GM21423 (cell line): ENCODE measurements around the gene USP5.
A peak's percentile ranks its signal among the peaks of the same experiment; 100 is the strongest.

Experiments used
- ATAC-seq: cut with Tn5 transposase; IDR thresholded peaks from one replicate; pipeline ENCODE4 v1.9.1; 2021; ENCODE audit warnings: mild to moderate bottlenecking, moderate library complexity; ENCODE audit not compliant: unreplicated experiment

USP5 gene

DNA sequence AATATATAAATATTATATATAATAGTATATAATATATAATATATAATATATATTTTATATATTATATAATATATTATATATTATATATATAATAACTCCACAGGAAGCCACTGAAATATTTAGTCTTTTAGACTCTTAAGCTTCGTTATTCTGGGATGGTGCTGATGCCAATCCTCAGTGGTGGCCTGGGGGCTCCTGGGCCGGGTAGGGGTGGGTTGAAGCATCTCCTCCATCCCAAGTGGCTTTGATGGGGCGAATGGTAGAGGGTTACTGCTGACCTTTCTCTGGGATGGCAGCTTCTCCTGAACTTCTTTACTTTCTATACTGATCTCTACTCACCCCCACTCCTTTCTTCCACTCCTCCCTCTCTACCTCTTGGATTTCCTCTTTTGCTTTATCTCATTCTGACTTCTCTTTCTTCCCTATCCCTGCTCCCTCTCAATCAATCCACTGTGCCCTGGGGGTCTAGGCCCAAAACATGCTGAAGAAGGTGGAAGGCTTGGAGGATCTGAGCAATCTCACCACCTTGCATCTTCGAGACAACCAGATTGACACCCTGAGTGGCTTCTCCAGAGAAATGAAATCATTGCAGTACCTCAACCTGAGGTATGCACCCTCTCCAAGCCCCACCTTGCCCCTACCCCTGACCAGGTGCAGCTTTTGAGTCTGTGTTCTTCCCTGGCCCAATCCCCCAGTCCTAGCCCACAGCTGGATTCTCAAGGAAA is 57.6 kb downstream of the USP5 start:
- ATAC-seq = no peak

DNA sequence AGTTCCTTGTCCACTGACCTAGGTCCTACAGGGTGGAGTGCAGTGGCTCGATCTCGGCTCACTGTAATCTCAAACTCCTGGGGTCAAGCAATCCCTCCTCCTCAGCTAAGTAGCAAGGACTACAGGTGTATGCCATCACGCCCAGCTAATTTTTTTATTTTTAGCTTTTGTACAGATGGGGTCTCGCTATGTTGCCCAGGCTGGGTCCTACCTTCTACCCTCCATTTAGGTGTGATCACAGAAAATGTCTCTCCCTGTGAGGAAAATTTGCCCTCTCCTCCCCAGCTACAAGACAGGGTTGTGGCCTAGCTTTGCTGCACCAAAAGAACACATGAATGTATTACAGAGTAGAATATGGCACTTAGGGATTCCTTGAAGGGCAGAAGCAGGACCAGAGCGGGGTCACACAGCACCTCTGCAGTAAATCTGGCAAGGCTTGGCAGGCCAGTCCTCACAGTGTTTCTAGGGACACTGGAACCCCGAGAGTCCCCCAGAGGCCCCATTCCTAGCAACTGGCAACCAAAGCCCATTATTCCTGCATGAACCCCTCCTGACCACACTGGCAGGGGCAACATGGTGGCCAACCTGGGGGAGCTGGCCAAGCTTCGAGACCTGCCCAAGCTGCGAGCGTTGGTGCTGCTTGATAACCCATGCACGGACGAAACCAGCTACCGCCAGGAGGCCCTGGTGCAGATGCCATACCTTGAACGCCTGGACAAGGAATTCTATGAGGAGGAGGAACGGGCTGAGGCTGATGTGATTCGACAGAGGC is 60.4 kb downstream of the USP5 start:
- ATAC-seq = no peak

DNA sequence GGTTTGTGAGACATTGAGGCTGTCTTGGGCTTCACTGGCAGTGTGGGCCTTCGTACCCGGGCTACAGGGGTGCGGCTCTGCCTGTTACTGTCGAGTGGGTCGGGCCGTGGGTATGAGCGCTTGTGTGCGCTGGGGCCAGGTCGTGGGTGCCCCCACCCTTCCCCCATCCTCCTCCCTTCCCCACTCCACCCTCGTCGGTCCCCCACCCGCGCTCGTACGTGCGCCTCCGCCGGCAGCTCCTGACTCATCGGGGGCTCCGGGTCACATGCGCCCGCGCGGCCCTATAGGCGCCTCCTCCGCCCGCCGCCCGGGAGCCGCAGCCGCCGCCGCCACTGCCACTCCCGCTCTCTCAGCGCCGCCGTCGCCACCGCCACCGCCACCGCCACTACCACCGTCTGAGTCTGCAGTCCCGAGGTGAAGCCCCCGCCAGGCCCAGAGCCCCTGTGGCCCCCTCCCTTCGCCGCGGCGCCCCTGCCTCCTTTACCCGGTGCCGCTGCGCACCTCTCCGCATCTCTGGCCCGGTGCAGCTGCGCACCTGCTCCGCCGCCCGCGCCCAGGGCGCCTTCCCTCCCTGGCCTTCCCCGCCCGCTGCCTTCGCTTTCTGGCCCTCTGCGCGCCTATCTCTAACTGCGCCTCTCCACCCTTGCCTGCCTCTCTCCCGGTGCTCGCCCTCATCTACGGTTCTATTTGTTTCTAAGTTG is 62.4 kb downstream of the USP5 start, which contains the start of gene ENO2:
Gene ENO2 (plus strand): TSS at position 335 of the 701 bp plus-strand sequence. CDS start 1,253 bp downstream, outside the sequence.
- peak; percentile 78 for ATAC-seq

DNA sequence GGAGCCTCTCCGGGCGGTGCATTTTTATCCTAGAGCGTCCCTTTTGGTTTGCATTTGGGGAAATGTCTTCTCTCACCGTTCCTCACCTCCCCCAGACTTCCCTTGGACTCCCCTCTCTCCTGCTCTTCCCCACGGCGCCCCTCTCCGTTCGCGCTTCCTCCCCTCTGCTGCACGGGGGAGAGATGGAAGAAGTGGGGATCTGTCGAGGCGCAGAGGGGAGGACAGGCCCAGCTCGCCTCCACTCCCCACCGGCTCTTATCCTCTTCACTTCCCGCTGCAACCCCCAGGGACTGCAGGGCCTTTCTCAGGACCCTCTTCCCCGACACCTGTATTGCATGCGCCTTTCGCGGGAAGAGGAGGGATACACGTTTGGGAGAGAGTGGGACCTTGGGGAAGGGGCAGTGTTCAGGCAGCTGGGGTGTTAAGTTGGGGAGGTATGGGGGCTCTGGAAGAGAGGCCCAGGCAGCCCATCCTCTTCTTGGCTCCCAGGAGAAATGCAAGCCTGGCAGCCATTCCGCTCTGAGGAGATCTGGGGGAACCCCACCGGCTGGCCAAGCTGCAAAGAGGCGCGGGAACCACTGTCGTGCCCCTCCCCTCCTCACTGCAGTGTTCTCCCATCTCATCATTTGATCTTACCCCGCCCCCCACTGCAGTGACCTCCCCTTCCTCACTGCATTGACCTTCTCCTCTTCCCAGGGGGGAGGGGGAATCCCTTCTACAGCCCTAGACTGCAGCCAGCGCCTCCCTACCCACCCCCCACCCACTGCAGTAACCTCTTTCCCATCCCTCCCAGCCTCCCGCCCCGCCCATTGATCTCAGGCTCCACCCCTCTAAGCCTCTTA is 63.2 kb downstream of the USP5 start:
- ATAC-seq = no peak

DNA sequence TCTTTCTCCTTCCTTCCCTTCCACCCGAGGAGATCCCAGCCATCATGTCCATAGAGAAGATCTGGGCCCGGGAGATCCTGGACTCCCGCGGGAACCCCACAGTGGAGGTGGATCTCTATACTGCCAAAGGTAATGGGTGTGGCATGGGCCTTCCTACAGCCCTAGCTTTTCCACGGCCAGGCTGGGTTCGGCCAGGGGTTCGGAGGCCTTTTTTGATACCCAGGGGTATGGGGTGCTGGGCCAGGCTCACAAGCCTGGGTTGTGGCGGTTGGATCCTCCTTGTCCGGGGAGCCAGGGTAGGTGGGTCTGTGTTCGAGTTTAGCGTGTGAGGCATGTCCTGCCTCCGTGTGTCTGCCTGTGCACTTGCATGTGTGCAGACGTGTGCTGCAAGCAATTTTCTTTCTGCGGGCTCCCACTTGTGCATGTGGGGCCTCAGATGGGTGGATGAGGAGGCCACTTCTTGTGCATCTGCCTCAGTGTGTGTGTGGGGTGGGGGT is 63.9 kb downstream of the USP5 start:
- no peak for ATAC-seq
